Neural progenitor cell (in vitro differentiated cells): ENCODE results near the gene DCTN3. TPM values are rescaled to one million over a fixed set of nuclear protein-coding genes. Genes with fewer than 3 reads are reported as not detected.

Experiments
- DNase-seq: peaks from one replicate; pipeline ENCODE4 v3.0.0-alpha.2; 2016; ENCODE audit warnings: low spot score
- H2AFZ ChIP-seq: fragments of 200-600 bp; sonication (generic); replicated peaks from 2 replicates; pipeline ENCODE4 v1.6.1; 2016; ENCODE audit warnings: antibody characterized with exemption
- H3F3A ChIP-seq: fragments of 200-600 bp; sonication (generic); 2 replicates; pipeline ENCODE4 v1.6.1; 2016; ENCODE audit warnings: antibody characterized with exemption, low read depth
- H3K27ac ChIP-seq: fragments of 200-600 bp; sonication (generic); 2 replicates; pipeline ENCODE4 v1.5.1; 2016; ENCODE audit warnings: mild to moderate bottlenecking
- H3K27me3 ChIP-seq: fragments of 200-600 bp; sonication (generic); 2 replicates; pipeline ENCODE4 v1.6.1; 2016; ENCODE audit warnings: mild to moderate bottlenecking, moderate library complexity
- H3K36me3 ChIP-seq: fragments of 200-600 bp; sonication (generic); 2 replicates; pipeline ENCODE4 v1.5.1; 2016
- H3K4me1 ChIP-seq: fragments of 200-600 bp; sonication (generic); 2 replicates; pipeline ENCODE4 v1.6.1; 2016; ENCODE audit warnings: mixed run types
- H3K4me2 ChIP-seq: fragments of 200-600 bp; sonication (generic); 2 replicates; pipeline ENCODE4 v1.6.1; 2016
- H3K4me3 ChIP-seq: fragments of 200-600 bp; sonication (generic); 2 replicates; pipeline ENCODE4 v1.5.1; 2016
- H3K79me2 ChIP-seq: fragments of 200-600 bp; sonication (generic); 2 replicates; pipeline ENCODE4 v1.6.1; 2016; ENCODE audit warnings: low read depth
- H3K9ac ChIP-seq: fragments of 200-600 bp; sonication (generic); 2 replicates; pipeline ENCODE4 v1.6.1; 2016
- H3K9me3 ChIP-seq: fragments of 200-600 bp; sonication (generic); 2 replicates; pipeline ENCODE4 v1.5.1; 2016; ENCODE audit warnings: low read depth
- H4K20me1 ChIP-seq: fragments of 200-600 bp; sonication (generic); 2 replicates; pipeline ENCODE4 v1.6.1; 2016; ENCODE audit warnings: low read depth
- H3K27ac Mint-ChIP-seq: 3 replicates; pipeline ENCODE4 v1.8.0; 2021; ENCODE audit warnings: mixed read lengths
- H3K27me3 Mint-ChIP-seq: 2 replicates; pipeline ENCODE4 v1.8.0; 2022; ENCODE audit warnings: low read depth, mild to moderate bottlenecking, inconsistent platforms, moderate library complexity, mixed read lengths; ENCODE audit not compliant: insufficient read depth
- H3K36me3 Mint-ChIP-seq: 3 replicates; pipeline ENCODE4 v1.8.0; 2021; ENCODE audit warnings: mixed read lengths
- H3K4me1 Mint-ChIP-seq: 3 replicates; pipeline ENCODE4 v1.8.0; 2021; ENCODE audit warnings: mixed read lengths
- H3K4me3 Mint-ChIP-seq: 3 replicates; pipeline ENCODE4 v1.8.0; 2021; ENCODE audit warnings: mild to moderate bottlenecking, moderate library complexity, mixed read lengths
- H3K9me3 Mint-ChIP-seq: 3 replicates; pipeline ENCODE4 v1.8.0; 2020; ENCODE audit warnings: mixed read lengths
- EZH2 ChIP-seq: fragments of 200-600 bp; sonication (generic); IDR thresholded peaks from 2 replicates; pipeline ENCODE4 v1.6.1; 2017; ENCODE audit warnings: antibody characterized with exemption, mild to moderate bottlenecking, moderate library complexity
- EZH2phosphoT487 ChIP-seq: fragments of 200-600 bp; sonication (generic); IDR thresholded peaks from 2 replicates; pipeline ENCODE4 v1.6.1; 2017; ENCODE audit warnings: antibody characterized with exemption
- total RNA-seq: library from RNA; depleted of rRNA; stranded (reverse); fragments of >200 nt; gene quantifications from 2 replicates; pipeline ENCODE4 v1.2.3, GENCODE V29; 2015; ENCODE audit warnings: low replicate concordance
- TF ChIP-seq, protein P1 (sequence below): fragments of 200-600 bp; sonication (generic); IDR thresholded peaks from 2 replicates; pipeline ENCODE4 v1.5.1; 2017; ENCODE audit warnings: antibody characterized with exemption, mild to moderate bottlenecking

The DCTN3 gene
- total RNA-seq, 1 donor from 2014 or later = 45.6 TPM

DNA sequence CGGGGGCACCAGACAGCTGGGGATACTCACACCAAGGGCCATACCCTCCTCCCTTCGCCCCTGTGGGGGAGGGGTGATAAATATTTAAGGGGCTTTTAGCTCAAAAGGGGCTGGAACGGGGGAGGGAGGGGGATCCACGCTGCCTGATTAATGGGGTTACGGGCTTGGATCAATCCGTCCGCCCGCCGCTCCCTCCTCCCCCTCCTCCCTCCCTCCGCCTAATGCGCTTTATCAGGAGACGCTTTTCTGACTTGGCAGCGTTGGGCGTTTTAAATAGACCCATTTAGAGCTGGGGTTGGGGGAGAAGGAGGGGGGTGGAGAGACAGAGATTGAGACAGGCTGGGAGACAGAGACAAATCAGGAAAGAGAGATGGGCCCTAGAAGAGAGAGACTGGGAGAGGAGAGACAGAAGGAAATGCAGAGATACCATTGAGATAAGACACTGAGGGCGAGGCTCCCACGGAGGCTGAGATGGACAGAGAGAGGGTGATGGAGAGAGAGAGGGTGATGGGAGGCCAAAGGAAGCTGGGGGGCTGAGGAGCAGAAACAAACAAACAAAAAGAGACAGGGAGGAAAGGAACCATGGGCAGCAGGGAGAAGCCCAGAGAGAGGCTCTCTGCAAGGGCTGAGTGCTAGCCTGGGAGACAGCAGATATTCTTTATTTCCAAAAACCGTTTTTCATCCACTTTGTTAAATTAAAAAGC lies 41.0 kb downstream of the DCTN3 start:
- peaks cover 28% of the 10 kb centered on the region for H4K20me1 ChIP-seq
- H3K27ac ChIP-seq = no peak overlapping the region
- no peak overlapping the region for H2AFZ ChIP-seq
- no peak overlapping the region for H3K9ac ChIP-seq
- H3K4me2 ChIP-seq = peak overlapping the region; percentile 94
- peaks cover 18% of the 10 kb centered on the region for H3K27me3 ChIP-seq
- peak; percentile 87 for DNase-seq
- H3K4me3 ChIP-seq = peak overlapping the region; percentile 55
- no peaks in the 10 kb centered on the region for H3K36me3 ChIP-seq
- Mint-ChIP-seq H3K4me3 (peak overlapping the region; percentile 85), H3K27me3 (peaks cover 6% of the 10 kb centered on the region), H3K27ac (peak overlapping the region; percentile 98), H3K36me3 (peaks cover 6% of the 10 kb centered on the region), H3K4me1 (peaks cover 85% of the 10 kb centered on the region), H3K9me3 (no peaks in the 10 kb centered on the region)
- peaks cover 75% of the 10 kb centered on the region for H3K4me1 ChIP-seq
- H3K79me2 ChIP-seq = no peaks in the 10 kb centered on the region
- TF ChIP-seq, protein P1, sequence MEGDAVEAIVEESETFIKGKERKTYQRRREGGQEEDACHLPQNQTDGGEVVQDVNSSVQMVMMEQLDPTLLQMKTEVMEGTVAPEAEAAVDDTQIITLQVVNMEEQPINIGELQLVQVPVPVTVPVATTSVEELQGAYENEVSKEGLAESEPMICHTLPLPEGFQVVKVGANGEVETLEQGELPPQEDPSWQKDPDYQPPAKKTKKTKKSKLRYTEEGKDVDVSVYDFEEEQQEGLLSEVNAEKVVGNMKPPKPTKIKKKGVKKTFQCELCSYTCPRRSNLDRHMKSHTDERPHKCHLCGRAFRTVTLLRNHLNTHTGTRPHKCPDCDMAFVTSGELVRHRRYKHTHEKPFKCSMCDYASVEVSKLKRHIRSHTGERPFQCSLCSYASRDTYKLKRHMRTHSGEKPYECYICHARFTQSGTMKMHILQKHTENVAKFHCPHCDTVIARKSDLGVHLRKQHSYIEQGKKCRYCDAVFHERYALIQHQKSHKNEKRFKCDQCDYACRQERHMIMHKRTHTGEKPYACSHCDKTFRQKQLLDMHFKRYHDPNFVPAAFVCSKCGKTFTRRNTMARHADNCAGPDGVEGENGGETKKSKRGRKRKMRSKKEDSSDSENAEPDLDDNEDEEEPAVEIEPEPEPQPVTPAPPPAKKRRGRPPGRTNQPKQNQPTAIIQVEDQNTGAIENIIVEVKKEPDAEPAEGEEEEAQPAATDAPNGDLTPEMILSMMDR = no peak
- TF ChIP-seq EZH2phosphoT487 (no peak), EZH2 (no peak)
- peaks cover 59% of the 10 kb centered on the region for H3F3A ChIP-seq
- H3K9me3 ChIP-seq = no peaks in the 10 kb centered on the region

DNA sequence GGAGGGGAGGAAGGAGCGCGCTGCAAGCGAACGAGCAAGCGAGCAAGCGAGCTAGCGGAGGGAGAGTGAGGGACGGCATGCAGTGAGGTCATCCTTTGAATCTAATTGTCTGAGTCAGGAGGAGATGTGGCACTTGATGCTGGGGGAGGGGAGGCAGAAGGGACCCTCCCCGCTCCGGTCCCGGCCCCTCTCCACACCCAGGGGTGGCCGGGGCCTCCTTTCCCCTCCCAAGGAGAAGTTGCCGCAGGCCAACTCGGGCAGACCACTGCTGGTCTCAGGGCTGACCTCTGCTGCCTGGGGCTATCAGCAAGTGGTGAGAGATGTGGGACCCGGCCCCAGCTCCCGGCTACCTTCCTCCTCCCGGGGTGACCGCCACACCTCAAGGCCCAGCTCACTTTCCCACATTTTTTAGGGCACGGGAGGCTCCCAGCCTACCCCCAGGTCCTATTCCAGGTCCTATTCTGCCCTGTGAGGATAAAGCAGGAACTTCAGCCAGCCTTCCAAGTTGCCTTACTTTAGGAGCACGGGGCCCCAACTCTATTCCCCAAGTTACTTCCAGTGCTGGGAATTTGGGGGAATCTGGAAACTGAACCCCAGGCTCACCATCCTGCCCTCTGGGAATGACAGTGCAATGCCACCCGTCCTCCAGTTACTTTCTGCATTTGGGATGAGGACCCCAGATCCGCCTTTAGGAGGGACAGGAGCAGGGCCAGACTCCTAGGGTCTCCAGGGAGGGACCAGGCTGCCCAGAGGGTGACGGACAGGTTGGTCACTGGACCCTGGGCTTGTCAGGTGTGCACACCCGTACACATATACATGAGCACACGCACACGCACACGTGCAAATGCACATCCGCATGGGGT lies 41.8 kb downstream of the DCTN3 start:
- Histone ChIP-seq H3K9me3 (no peaks in the 10 kb centered on the region), H3K79me2 (no peaks in the 10 kb centered on the region), H3K27me3 (peaks cover 12% of the 10 kb centered on the region), H3K4me2 (peak overlapping the region; percentile 94), H3F3A (peaks cover 59% of the 10 kb centered on the region), H2AFZ (no peak overlapping the region), H4K20me1 (peaks cover 32% of the 10 kb centered on the region), H3K4me3 (peak overlapping the region; percentile 55), H3K4me1 (peaks cover 76% of the 10 kb centered on the region), H3K9ac (no peak overlapping the region), H3K36me3 (no peaks in the 10 kb centered on the region), H3K27ac (peak overlapping the region; percentile 81)
- Mint-ChIP-seq H3K9me3 (no peaks in the 10 kb centered on the region), H3K4me3 (peak overlapping the region; percentile 85), H3K27me3 (peaks cover 6% of the 10 kb centered on the region), H3K4me1 (peaks cover 83% of the 10 kb centered on the region), H3K36me3 (peaks cover 6% of the 10 kb centered on the region), H3K27ac (peak overlapping the region; percentile 97)
- peak; percentile 86 for DNase-seq
- TF ChIP-seq, protein P1 = peak; percentile 3
- no peak for TF ChIP-seq EZH2phosphoT487

DNA sequence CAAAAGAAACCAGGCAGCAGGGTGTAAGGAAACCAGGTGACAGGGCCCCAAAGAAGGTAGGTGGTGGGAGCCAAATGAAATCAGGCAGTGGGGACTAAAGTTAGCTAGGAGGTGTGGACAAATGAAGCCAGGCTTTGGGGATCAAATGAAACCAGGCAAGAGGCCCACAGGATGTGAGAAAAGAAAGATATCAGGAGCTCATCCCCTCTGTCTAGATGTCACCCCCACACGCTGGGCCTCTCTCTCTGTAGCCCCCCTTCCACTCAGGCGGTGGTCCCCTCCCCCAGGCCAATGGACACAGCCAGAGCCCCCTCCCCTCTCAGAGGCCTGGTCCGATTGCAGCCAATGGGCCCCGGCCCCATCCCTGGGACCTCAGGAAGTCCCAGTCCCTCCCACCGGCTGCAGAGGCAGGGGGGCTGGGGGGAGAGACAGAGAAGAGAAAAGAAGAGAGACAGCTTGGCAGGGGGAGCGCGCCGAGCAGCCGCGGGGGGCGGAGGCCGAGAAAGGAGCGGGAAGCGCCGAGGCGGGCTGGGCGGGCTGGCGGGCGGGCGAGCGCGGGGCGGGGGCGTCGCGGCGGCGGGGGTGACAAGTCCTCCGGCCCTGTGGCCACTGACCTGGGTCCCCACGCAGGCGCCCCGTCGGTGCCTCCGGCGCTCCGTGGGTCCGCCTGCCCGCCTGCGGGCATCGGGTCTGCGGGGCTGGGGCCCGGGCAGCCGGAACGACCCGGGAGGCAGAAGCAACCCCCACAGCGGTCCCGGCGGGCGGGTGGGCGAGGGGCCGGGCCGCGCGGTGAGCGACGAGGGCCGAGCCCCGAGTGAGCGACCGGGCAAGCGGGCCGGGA lies 42.7 kb downstream of the DCTN3 start:
- H3K4me3 ChIP-seq = peak overlapping the region; percentile 55
- peaks cover 6% of the 10 kb centered on the region for H3K27me3 Mint-ChIP-seq
- H3K36me3 Mint-ChIP-seq = peaks cover 6% of the 10 kb centered on the region
- H3F3A ChIP-seq = peaks cover 59% of the 10 kb centered on the region
- H3K27me3 ChIP-seq = peaks cover 4% of the 10 kb centered on the region
- H3K4me3 Mint-ChIP-seq = peak overlapping the region; percentile 85
- peak overlapping the region; percentile 94 for H3K4me2 ChIP-seq
- peak; percentile 84 for DNase-seq
- no peaks in the 10 kb centered on the region for H3K9me3 Mint-ChIP-seq
- H3K36me3 ChIP-seq = no peaks in the 10 kb centered on the region
- H3K27ac ChIP-seq = peak overlapping the region; percentile 81
- no peaks in the 10 kb centered on the region for H3K79me2 ChIP-seq
- TF ChIP-seq, protein P1 = no peak
- TF ChIP-seq EZH2 (no peak), EZH2phosphoT487 (no peak)
- H3K27ac Mint-ChIP-seq = peak overlapping the region; percentile 96
- peaks cover 81% of the 10 kb centered on the region for H3K4me1 Mint-ChIP-seq
- peaks cover 78% of the 10 kb centered on the region for H3K4me1 ChIP-seq
- no peak overlapping the region for H2AFZ ChIP-seq
- H3K9ac ChIP-seq = no peak overlapping the region
- H3K9me3 ChIP-seq = no peaks in the 10 kb centered on the region
- peaks cover 36% of the 10 kb centered on the region for H4K20me1 ChIP-seq
